Vagina (tissue), 2 donors: ENCODE data around the gene FCHSD2. TPM values are rescaled to one million over a fixed set of nuclear protein-coding genes. Genes with fewer than 3 reads are reported as not detected.

Experiments
- DNase-seq, 2 donors: peaks; one replicate each; pipeline ENCODE4 v3.0.0-alpha.2; 2017; ENCODE audit errors: extremely low spot score in 2 of 2
- H3K27ac ChIP-seq: fragments of 200-600 bp; sonication (generic); one replicate; pipeline ENCODE4 v1.5.1; 2019
- H3K27me3 ChIP-seq: fragments of 200-600 bp; sonication (generic); one replicate; pipeline ENCODE4 v1.5.1; 2019
- H3K36me3 ChIP-seq, 2 donors: fragments of 200-600 bp; sonication (generic); one replicate each; pipeline ENCODE4 v1.5.1; 2017 to 2019
- H3K4me1 ChIP-seq: fragments of 200-600 bp; sonication (generic); one replicate; pipeline ENCODE4 v1.5.1; 2019
- H3K4me3 ChIP-seq, 2 donors: fragments of 200-600 bp; sonication (generic); 1 replicate in 1 of 2; 2 replicates in 1 of 2; pipeline ENCODE4 v1.5.1; 2016 to 2019
- H3K9me3 ChIP-seq: fragments of 200-600 bp; sonication (generic); one replicate; pipeline ENCODE4 v1.5.1; 2019
- POLR2A ChIP-seq, 2 donors: fragments of 450-650 bp; IDR thresholded peaks; one replicate each; pipeline ENCODE4 v1.6.1; 2017; ENCODE audit warnings: antibody characterized with exemption in 2 of 2, mild to moderate bottlenecking in 2 of 2, moderate library complexity in 2 of 2
- POLR2AphosphoS5 ChIP-seq, 2 donors: sonication (generic); formaldehyde crosslinking; IDR thresholded peaks; one replicate each; pipeline ENCODE4 v1.9.0; 2017; ENCODE audit warnings: antibody characterized with exemption in 2 of 2, mild to moderate bottlenecking in 2 of 2, low read depth in 1 of 2; ENCODE audit not compliant: insufficient read depth in 1 of 2
- intact Hi-C: fragments of 100-400 bp; cut with DNase I; formaldehyde crosslinking; loops from one replicate; pipeline ENCODE4 v1.15.1; 2023
- total RNA-seq: library from RNA; depleted of rRNA; stranded (reverse); fragments of >200 nt; gene quantifications from one replicate; pipeline ENCODE4 v1.2.3, GENCODE V29; 2016
- TF ChIP-seq, protein P1 (sequence below), 3 experiments: fragments of 450-650 bp in 2 of 3; fragments of 200-600 bp in 1 of 3; sonication (generic) in 1 of 3; IDR thresholded peaks; one replicate each; pipeline ENCODE4 v1.5.1; 2017 to 2019; ENCODE audit warnings: antibody characterized with exemption in 3 of 3, mild to moderate bottlenecking in 2 of 3, moderate library complexity in 2 of 3

Gene FCHSD2
- total RNA-seq, 1 donor from 2014 or later, result 15.7 TPM

DNA sequence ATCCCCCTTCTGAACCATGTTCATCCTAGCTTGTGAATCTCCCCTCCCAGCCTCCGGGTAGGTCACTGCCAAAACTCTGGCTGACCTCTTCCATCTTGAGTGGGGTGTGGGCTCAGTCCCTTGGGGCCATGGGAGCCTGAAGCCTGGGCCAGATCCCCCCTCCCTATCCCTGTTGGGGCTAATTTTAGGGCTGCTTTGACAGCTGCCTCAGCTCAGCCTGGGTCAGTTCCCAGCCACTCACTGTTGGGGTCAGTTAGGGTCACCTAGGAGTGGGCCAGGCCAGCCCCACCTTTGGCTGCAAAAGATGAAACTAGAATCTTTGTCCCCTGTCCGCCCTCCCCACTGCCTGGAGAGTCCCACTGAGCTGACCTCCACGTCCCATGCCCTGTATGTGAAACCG lies 46.2 kb upstream of the FCHSD2 start:
- TF ChIP-seq POLR2AphosphoS5 (IDR thresholded peaks at IDR 0.05; ENCODE audit: insufficient read depth in 1 of 2, low read depth in 1 of 2) (no peak), POLR2A (IDR thresholded peaks at IDR 0.05) (no peak)
- TF ChIP-seq, protein P1, sequence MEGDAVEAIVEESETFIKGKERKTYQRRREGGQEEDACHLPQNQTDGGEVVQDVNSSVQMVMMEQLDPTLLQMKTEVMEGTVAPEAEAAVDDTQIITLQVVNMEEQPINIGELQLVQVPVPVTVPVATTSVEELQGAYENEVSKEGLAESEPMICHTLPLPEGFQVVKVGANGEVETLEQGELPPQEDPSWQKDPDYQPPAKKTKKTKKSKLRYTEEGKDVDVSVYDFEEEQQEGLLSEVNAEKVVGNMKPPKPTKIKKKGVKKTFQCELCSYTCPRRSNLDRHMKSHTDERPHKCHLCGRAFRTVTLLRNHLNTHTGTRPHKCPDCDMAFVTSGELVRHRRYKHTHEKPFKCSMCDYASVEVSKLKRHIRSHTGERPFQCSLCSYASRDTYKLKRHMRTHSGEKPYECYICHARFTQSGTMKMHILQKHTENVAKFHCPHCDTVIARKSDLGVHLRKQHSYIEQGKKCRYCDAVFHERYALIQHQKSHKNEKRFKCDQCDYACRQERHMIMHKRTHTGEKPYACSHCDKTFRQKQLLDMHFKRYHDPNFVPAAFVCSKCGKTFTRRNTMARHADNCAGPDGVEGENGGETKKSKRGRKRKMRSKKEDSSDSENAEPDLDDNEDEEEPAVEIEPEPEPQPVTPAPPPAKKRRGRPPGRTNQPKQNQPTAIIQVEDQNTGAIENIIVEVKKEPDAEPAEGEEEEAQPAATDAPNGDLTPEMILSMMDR (IDR thresholded peaks at IDR 0.05), result no peak
- Histone ChIP-seq H3K27ac (no peak overlapping the region), H3K4me1 (peaks cover 43% of the 10 kb centered on the region), H3K9me3 (no peaks in the 10 kb centered on the region), H3K36me3 (no peaks in the 10 kb centered on the region), H3K27me3 (no peaks in the 10 kb centered on the region), H3K4me3 (no peak overlapping the region)
- DNase-seq, result no peak
- intact Hi-C loops, result loop anchor here (10.0 kb wide), 1 partner anchor 96 kb away; no protein-coding TSS in a partner anchor

DNA sequence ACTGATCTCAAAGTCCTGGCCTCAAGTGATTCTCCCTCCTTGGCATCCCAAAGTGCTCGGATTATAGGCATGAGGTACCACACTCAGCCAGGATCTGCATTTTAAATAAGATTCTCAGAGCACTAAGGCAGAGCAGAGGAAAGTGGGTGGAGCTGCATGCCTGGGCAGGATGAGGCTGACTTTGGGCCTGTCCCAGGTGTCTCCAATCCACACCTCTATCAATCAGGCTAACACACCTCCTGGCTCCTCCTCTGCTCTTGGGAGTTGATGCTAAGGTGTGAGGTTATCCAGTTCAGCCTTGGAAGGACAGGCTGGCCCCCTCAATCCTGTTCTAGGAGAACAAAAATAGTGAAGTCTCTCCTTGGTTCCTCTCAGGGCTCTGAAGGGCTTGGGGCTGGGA lies 45.7 kb upstream of the FCHSD2 start:
- no peak for DNase-seq
- TF ChIP-seq POLR2A (IDR thresholded peaks at IDR 0.05), result no peak
- TF ChIP-seq POLR2AphosphoS5 (IDR thresholded peaks at IDR 0.05; ENCODE audit: insufficient read depth in 1 of 2, low read depth in 1 of 2), result peak in 1 of 2 donors; percentile 18
- TF ChIP-seq, protein P1 (IDR thresholded peaks at IDR 0.05), result no peak
- no peaks in the 10 kb centered on the region for H3K27me3 ChIP-seq
- no peak overlapping the region for H3K4me3 ChIP-seq
- no peaks in the 10 kb centered on the region for H3K9me3 ChIP-seq
- intact Hi-C loops, result loop anchor here (10.0 kb wide), 1 partner anchor 97 kb away; no protein-coding TSS in a partner anchor
- no peak overlapping the region for H3K27ac ChIP-seq
- peaks cover 39% of the 10 kb centered on the region for H3K4me1 ChIP-seq
- no peaks in the 10 kb centered on the region for H3K36me3 ChIP-seq

DNA sequence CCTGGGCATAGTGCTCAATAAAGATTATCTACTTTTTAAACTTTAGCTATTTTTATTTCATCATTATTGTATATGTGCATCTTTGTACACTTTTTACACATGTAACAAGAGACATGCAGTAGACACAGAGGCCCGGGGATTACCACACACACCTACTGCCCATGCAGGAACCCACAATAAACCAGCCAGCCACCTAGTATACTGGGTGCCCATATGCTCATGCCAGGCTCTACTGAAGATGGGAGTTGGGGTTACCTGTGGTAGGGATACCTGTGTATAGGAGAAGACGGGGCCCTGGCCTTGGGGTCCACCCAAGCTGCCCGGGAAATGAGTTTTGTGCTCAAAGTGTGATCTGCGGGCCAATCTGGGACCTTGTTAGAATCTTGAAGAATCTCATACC lies 44.8 kb upstream of the FCHSD2 start:
- DNase-seq, result no peak
- H3K27ac ChIP-seq, result no peak overlapping the region

DNA sequence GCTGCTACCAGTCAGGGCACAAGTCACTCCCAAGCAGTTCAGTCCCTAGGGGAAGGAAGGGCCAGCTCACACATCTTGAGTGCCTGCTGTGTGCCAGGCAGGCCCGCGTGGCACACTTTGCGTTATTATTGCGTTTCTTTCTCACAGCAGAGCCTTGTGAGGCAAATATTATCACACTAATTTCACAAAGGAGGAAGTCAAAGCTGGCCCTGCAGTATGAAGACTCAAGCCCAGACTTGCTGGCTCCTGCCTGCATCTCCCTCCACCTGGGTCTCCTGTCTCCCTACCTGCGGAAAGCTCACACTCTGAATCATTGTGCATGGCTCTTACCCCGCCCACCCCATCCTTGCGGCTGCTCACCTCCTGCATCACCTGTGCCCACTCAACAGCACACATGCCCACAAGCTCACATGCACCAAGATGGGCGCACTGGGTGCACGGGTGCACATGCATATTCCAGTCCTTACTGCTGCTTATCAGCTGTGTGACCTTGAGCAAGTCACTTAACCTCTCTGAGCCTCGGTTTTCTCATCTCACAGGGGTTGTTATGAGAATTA lies 44.3 kb upstream of the FCHSD2 start:
- TF ChIP-seq, protein P1 (IDR thresholded peaks at IDR 0.05), result no peak
- no peak for TF ChIP-seq POLR2A (IDR thresholded peaks at IDR 0.05)
- Histone ChIP-seq H3K36me3 (no peaks in the 10 kb centered on the region), H3K4me1 (peaks cover 34% of the 10 kb centered on the region), H3K4me3 (no peak overlapping the region), H3K27ac (no peak overlapping the region), H3K27me3 (no peaks in the 10 kb centered on the region), H3K9me3 (no peaks in the 10 kb centered on the region)
- intact Hi-C loops, result loop anchor here (10.0 kb wide), 1 partner anchor 98 kb away; no protein-coding TSS in a partner anchor
- no peak for DNase-seq

More for the DNA sequence above, 44.8 kb upstream of the FCHSD2 start:
- no peaks in the 10 kb centered on the region for H3K9me3 ChIP-seq
- no peaks in the 10 kb centered on the region for H3K36me3 ChIP-seq
- intact Hi-C loops, result loop anchor here (10.0 kb wide), 1 partner anchor 98 kb away; no protein-coding TSS in a partner anchor
- no peak overlapping the region for H3K4me3 ChIP-seq
- H3K27me3 ChIP-seq, result no peaks in the 10 kb centered on the region
- H3K4me1 ChIP-seq, result peaks cover 34% of the 10 kb centered on the region
- TF ChIP-seq POLR2AphosphoS5 (IDR thresholded peaks at IDR 0.05; ENCODE audit: insufficient read depth in 1 of 2, low read depth in 1 of 2) (no peak), POLR2A (IDR thresholded peaks at IDR 0.05) (no peak)
- TF ChIP-seq, protein P1 (IDR thresholded peaks at IDR 0.05), result no peak

DNA sequence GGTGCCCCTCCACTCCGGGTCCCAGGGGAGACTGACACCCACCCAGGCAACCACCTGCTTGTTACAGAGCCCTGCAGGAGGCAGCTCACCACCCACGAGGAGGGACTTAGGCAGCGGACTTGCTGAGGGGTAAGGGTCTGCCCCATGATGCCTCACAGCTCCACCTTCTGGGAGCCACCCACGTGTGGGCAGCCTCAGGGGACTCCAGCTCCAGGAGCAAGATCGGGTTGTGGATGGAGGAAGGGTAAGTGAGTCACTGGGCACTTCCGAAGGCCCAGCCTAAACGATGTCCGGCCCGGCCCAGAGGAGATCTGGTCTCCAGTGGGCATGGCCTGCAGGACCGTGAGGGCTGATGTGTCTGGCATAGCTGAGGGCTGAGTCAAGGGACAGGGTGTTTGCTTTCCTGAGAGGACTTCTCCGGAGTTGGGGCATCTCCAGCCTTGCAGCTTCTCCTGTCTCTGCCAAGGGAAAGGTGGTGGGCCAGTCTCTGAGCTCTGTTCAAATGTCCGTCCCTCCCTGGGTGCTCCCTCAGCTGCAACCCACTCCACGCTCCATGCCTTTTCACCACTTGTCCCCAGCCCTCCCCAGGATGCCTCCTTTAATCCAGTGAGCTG lies 43.7 kb upstream of the FCHSD2 start:
- Histone ChIP-seq H3K9me3 (no peaks in the 10 kb centered on the region), H3K27me3 (no peaks in the 10 kb centered on the region), H3K4me3 (no peak overlapping the region), H3K4me1 (peaks cover 30% of the 10 kb centered on the region), H3K27ac (peak overlapping the region; percentile 56), H3K36me3 (no peaks in the 10 kb centered on the region)
- no peak for TF ChIP-seq POLR2A (IDR thresholded peaks at IDR 0.05)
- TF ChIP-seq POLR2AphosphoS5 (IDR thresholded peaks at IDR 0.05; ENCODE audit: insufficient read depth in 1 of 2, low read depth in 1 of 2), result no peak
- TF ChIP-seq, protein P1 (IDR thresholded peaks at IDR 0.05), result no peak
- intact Hi-C loops, result loop anchor here (10.0 kb wide), 1 partner anchor 99 kb away; no protein-coding TSS in a partner anchor
- no peak for DNase-seq
